Measurements from ENCODE around the gene METTL25B. TPM values are rescaled to one million over a fixed set of nuclear protein-coding genes. Genes with fewer than 3 reads are reported as not detected.

Gene METTL25B
- total and polyA plus RNA-seq, 10 of the 15 experiments (the other 5 are each of a cell fraction or from before 2014, with no cell fraction given): 5.9 to 25.2 (median 13.5) TPM

DNA sequence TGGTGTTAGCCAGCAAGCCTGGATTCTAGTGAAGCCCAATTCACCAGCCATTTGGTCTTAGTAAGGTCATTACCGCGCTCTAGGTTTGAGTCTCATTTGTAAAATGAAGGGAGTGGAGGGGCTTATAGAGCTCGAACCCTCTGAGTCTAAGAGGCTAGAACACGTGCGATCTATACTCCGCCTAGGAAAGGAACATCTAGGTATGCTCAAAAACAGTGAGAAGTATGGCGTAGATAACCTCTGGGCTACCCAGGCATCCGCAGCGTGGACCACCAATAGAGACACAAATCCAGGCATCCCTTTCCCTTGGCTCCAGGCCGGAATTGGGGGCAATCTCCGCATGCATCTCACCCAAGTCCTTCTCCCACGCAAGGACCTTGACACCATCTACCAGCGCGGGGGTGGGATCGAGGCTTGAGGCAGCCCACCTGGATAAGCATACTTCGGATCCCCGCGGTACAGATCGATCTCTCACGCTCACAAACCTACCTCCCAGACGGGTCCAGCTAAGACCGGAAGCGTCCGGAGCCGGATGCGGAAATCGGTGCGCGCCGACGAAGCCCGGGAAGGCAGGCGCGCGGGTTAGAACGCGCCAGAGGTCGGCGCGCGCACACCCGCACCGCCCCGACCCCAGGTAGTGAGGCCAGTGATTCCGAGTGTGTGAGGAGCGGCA, at the start of gene METTL25B (continued):
- no peak for TF ChIP-seq TBL1XR1 (IDR thresholded peaks at IDR 0.05; ENCODE audit: low read depth, low read length)
- no peak for TF ChIP-seq MTA2 (IDR thresholded peaks at IDR 0.05; ENCODE audit: low read depth)
- TF ChIP-seq NFIC (IDR thresholded peaks at IDR 0.05; ENCODE audit: low read depth, low read length): no peak
- no peak for TF ChIP-seq KDM1A (IDR thresholded peaks at IDR 0.05; ENCODE audit: borderline replicate concordance)
- TF ChIP-seq EGR1 (IDR thresholded peaks at IDR 0.05; ENCODE audit: borderline replicate concordance in 1 of 2, low read depth in 2 of 2, low read length in 2 of 2): no peak
- TF ChIP-seq CEBPB (IDR thresholded peaks at IDR 0.05; ENCODE audit: borderline replicate concordance in 1 of 2, low read depth in 2 of 2, low read length in 2 of 2): no peak
- TF ChIP-seq RELA (IDR thresholded peaks at IDR 0.05; ENCODE audit: borderline replicate concordance, partially characterized antibody): no peak
- TF ChIP-seq SIX5 (IDR thresholded peaks at IDR 0.05; ENCODE audit: low read depth, low read length, severe bottlenecking): peak; percentile 43
- no peak for TF ChIP-seq ZNF24 (IDR thresholded peaks at IDR 0.05)
- TF ChIP-seq, protein P1, sequence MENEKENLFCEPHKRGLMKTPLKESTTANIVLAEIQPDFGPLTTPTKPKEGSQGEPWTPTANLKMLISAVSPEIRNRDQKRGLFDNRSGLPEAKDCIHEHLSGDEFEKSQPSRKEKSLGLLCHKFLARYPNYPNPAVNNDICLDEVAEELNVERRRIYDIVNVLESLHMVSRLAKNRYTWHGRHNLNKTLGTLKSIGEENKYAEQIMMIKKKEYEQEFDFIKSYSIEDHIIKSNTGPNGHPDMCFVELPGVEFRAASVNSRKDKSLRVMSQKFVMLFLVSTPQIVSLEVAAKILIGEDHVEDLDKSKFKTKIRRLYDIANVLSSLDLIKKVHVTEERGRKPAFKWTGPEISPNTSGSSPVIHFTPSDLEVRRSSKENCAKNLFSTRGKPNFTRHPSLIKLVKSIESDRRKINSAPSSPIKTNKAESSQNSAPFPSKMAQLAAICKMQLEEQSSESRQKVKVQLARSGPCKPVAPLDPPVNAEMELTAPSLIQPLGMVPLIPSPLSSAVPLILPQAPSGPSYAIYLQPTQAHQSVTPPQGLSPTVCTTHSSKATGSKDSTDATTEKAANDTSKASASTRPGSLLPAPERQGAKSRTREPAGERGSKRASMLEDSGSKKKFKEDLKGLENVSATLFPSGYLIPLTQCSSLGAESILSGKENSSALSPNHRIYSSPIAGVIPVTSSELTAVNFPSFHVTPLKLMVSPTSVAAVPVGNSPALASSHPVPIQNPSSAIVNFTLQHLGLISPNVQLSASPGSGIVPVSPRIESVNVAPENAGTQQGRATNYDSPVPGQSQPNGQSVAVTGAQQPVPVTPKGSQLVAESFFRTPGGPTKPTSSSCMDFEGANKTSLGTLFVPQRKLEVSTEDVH (IDR thresholded peaks at IDR 0.05; ENCODE audit: low read depth, partially characterized antibody): peak; percentile 41
- TF ChIP-seq IRF4 (IDR thresholded peaks at IDR 0.05; ENCODE audit: low read depth, low read length): no peak
- TF ChIP-seq, protein P2, sequence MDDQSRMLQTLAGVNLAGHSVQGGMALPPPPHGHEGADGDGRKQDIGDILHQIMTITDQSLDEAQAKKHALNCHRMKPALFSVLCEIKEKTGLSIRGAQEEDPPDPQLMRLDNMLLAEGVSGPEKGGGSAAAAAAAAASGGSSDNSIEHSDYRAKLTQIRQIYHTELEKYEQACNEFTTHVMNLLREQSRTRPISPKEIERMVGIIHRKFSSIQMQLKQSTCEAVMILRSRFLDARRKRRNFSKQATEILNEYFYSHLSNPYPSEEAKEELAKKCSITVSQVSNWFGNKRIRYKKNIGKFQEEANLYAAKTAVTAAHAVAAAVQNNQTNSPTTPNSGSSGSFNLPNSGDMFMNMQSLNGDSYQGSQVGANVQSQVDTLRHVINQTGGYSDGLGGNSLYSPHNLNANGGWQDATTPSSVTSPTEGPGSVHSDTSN (IDR thresholded peaks at IDR 0.05; ENCODE audit: insufficient replicate concordance, low read depth, low read length): no peak
- peak; percentile 52 for TF ChIP-seq NR2C1 (IDR thresholded peaks at IDR 0.05)
- no peak; the same call in 1 of the 2 replicates for TF ChIP-seq SPI1 (IDR thresholded peaks at IDR 0.05; ENCODE audit: borderline replicate concordance, insufficient read depth, low read depth, low read length)
- no peak for TF ChIP-seq NFXL1 (IDR thresholded peaks at IDR 0.05; ENCODE audit: borderline replicate concordance)
- TF ChIP-seq, protein P3, sequence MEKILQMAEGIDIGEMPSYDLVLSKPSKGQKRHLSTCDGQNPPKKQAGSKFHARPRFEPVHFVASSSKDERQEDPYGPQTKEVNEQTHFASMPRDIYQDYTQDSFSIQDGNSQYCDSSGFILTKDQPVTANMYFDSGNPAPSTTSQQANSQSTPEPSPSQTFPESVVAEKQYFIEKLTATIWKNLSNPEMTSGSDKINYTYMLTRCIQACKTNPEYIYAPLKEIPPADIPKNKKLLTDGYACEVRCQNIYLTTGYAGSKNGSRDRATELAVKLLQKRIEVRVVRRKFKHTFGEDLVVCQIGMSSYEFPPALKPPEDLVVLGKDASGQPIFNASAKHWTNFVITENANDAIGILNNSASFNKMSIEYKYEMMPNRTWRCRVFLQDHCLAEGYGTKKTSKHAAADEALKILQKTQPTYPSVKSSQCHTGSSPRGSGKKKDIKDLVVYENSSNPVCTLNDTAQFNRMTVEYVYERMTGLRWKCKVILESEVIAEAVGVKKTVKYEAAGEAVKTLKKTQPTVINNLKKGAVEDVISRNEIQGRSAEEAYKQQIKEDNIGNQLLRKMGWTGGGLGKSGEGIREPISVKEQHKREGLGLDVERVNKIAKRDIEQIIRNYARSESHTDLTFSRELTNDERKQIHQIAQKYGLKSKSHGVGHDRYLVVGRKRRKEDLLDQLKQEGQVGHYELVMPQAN (conservative IDR thresholded peaks at IDR 0.05): peak; percentile 39; the same call in 1 of the 2 replicates
- TF ChIP-seq MTA3 (IDR thresholded peaks at IDR 0.05; ENCODE audit: borderline replicate concordance, low read length): no peak
- TF ChIP-seq CHD4 (IDR thresholded peaks at IDR 0.05): no peak
- TF ChIP-seq SUPT20H (IDR thresholded peaks at IDR 0.05; ENCODE audit: borderline replicate concordance, control insufficient read depth, low read depth, low read length): no peak
- TF ChIP-seq MYB (IDR thresholded peaks at IDR 0.05; ENCODE audit: borderline replicate concordance, low read depth, low read length): no peak
- no peak for TF ChIP-seq PAX8 (IDR thresholded peaks at IDR 0.05)
- TF ChIP-seq TCF3 (IDR thresholded peaks at IDR 0.05; ENCODE audit: borderline replicate concordance, insufficient read depth, low read depth, low read length): no peak
- TF ChIP-seq FOS (IDR thresholded peaks at IDR 0.05; ENCODE audit: borderline replicate concordance, extremely low read depth, insufficient read length): no peak
- no peak for TF ChIP-seq CREB1 (IDR thresholded peaks at IDR 0.05; ENCODE audit: low read depth)

All from GM12878 (cell line).